HCT116 (cell line): ENCODE measurements around the gene PWWP2B. TPM values are rescaled to one million over a fixed set of nuclear protein-coding genes. Genes with fewer than 3 reads are reported as not detected.

Experiments
- ATAC-seq: fragments of 200-7000 bp; cut with Tn5 transposase; 2 replicates; pipeline ENCODE4 v1.9.1; 2020; ENCODE audit warnings: mild to moderate bottlenecking, moderate library complexity
- BruUV-seq: library from RNA; stranded (reverse); fragments of 400-500 nt; replicated peaks from 2 replicates; lab custom pipeline; 2021; lab: Mats Ljungman, UMichigan
- CTCF ChIA-PET: fragments of 300-600 bp; sonication (Branson Sonifier 250); formaldehyde crosslinking; loops from one replicate; lab custom pipeline; 2021; ENCODE audit warnings: antibody characterized with exemption; lab: Charles Lee
- POLR2A ChIA-PET: fragments of 300-600, 350-600 bp; sonication (Branson Sonifier 250); formaldehyde crosslinking; loops from one replicate; lab custom pipeline; 2021; ENCODE audit warnings: antibody characterized with exemption; lab: Charles Lee
- RAD21 ChIA-PET, 2 experiments: fragments of 300-600 bp; sonication (Branson Sonifier 250); formaldehyde crosslinking; loops; one replicate each; lab custom pipeline; 2023; ENCODE audit warnings: low total read pairs in 2 of 2; ENCODE audit not compliant: uncharacterized antibody in 2 of 2, unreplicated experiment in 2 of 2, low non-redundant PET in 1 of 2; lab: Charles Lee
- DNase-seq: peaks from one replicate; pipeline ENCODE4 v3.0.0-alpha.2; 2010; ENCODE audit warnings: low read depth, low spot score
- H2AFZ ChIP-seq: fragments of 200-600 bp; shearing (Covaris generic), sonication (generic); 2 replicates; pipeline ENCODE4 v1.6.1; 2017; ENCODE audit warnings: low read depth, mixed run types, mixed read lengths, antibody characterized with exemption, low read length; ENCODE audit not compliant: poor library complexity, severe bottlenecking
- H3K27ac ChIP-seq: 2 replicates; pipeline ENCODE4 v1.5.1; 2012; ENCODE audit warnings: low read depth, low read length
- H3K27me3 ChIP-seq: fragments of 200-600 bp; sonication (generic); 2 replicates; pipeline ENCODE4 v1.6.1; 2016; ENCODE audit warnings: mixed run types, low read length, mixed read lengths; ENCODE audit not compliant: insufficient read depth
- H3K36me3 ChIP-seq, 2 experiments: fragments of 200-500 bp in 1 of 2; fragments of 200-600 bp in 1 of 2; sonication (Bioruptor generic) in 1 of 2; sonication (generic) in 1 of 2; 2 replicates each; pipeline versions ENCODE4 v1.5.1 to v1.6.1; 2014 to 2016; ENCODE audit warnings: low read length in 2 of 2, inconsistent platforms in 1 of 2, mixed read lengths in 1 of 2, mixed run types in 1 of 2; ENCODE audit not compliant: insufficient read depth in 2 of 2, control insufficient read depth in 1 of 2
- H3K4me1 ChIP-seq, 2 experiments: fragments of 200-600 bp in 1 of 2; sonication (generic) in 1 of 2; 2 replicates each; pipeline versions ENCODE4 v1.5.1 to v1.6.1; 2012 to 2017; ENCODE audit warnings: low read length in 2 of 2, inconsistent platforms in 1 of 2, mild to moderate bottlenecking in 1 of 2, mixed read lengths in 1 of 2, mixed run types in 1 of 2, moderate library complexity in 1 of 2; ENCODE audit not compliant: insufficient read depth in 2 of 2, control insufficient read depth in 1 of 2
- H3K4me2 ChIP-seq: fragments of 200-600 bp; sonication (generic); 2 replicates; pipeline ENCODE4 v1.6.1; 2017; ENCODE audit warnings: mixed run types, low read length, mixed read lengths
- H3K4me3 ChIP-seq, 2 experiments: fragments of 200-600 bp in 1 of 2; sonication (generic) in 1 of 2; replicated peaks in 1 of 2; 2 replicates each; pipeline ENCODE4 v1.5.1; 2011 to 2016; ENCODE audit warnings: low read length in 2 of 2, control low read depth in 1 of 2, low read depth in 1 of 2, mild to moderate bottlenecking in 1 of 2, mixed read lengths in 1 of 2, mixed run types in 1 of 2
- H3K79me2 ChIP-seq: fragments of 200-600 bp; sonication (generic); 2 replicates; pipeline ENCODE4 v1.6.1; 2017; ENCODE audit warnings: mild to moderate bottlenecking, mixed run types, low read length, moderate library complexity, mixed read lengths; ENCODE audit not compliant: insufficient read depth
- H3K9ac ChIP-seq: fragments of 200-600 bp; sonication (generic); 2 replicates; pipeline ENCODE4 v1.6.1; 2016; ENCODE audit warnings: low read length, mixed read lengths
- H3K9me2 ChIP-seq: fragments of 200-600 bp; sonication (generic), shearing (Covaris generic); 2 replicates; pipeline ENCODE4 v1.6.1; 2017; ENCODE audit warnings: mixed run types, mild to moderate bottlenecking, moderate library complexity; ENCODE audit not compliant: insufficient read depth
- H3K9me3 ChIP-seq, 2 experiments: fragments of 200-500 bp in 1 of 2; fragments of 200-600 bp in 1 of 2; sonication (Bioruptor generic) in 1 of 2; sonication (generic) in 1 of 2; 2 replicates each; pipeline ENCODE4 v1.6.1; 2014 to 2017; ENCODE audit warnings: low read length in 2 of 2, mixed read lengths in 2 of 2, inconsistent platforms in 1 of 2, low read depth in 1 of 2, mild to moderate bottlenecking in 1 of 2, mixed run types in 1 of 2, moderate library complexity in 1 of 2; ENCODE audit not compliant: control insufficient read depth in 1 of 2, insufficient read depth in 1 of 2
- H4K20me1 ChIP-seq: fragments of 200-600 bp; sonication (generic), shearing (Covaris generic); 2 replicates; pipeline ENCODE4 v1.6.1; 2017; ENCODE audit warnings: mixed run types, mild to moderate bottlenecking, moderate library complexity; ENCODE audit not compliant: insufficient read depth
- CBX3 ChIP-seq: IDR thresholded peaks from 2 replicates; pipeline ENCODE4 v1.6.1; 2012; ENCODE audit warnings: low read depth
- CEBPB ChIP-seq: IDR thresholded peaks from 2 replicates; pipeline ENCODE4 v1.6.1; 2012; ENCODE audit warnings: low read depth
- CTCF ChIP-seq, 3 experiments: fragments of 200-600 bp in 1 of 3; sonication (generic) in 1 of 3; IDR thresholded peaks in 2 of 3; conservative IDR thresholded peaks in 1 of 3; 2 replicates each; pipeline ENCODE4 v1.5.1; 2012 to 2017; ENCODE audit warnings: low read depth in 2 of 3, low read length in 2 of 3, antibody characterized with exemption in 1 of 3, borderline replicate concordance in 1 of 3, control low read depth in 1 of 3, mild to moderate bottlenecking in 1 of 3, mixed read lengths in 1 of 3, mixed run types in 1 of 3, moderate library complexity in 1 of 3; ENCODE audit not compliant: insufficient read depth in 1 of 3
- EZH2 ChIP-seq: fragments of 200-600 bp; sonication (generic); IDR thresholded peaks from 2 replicates; pipeline ENCODE4 v1.6.1; 2017; ENCODE audit warnings: antibody characterized with exemption, mixed run types
- RAD21 ChIP-seq: IDR thresholded peaks from 2 replicates; pipeline ENCODE4 v1.6.1; 2012; ENCODE audit warnings: low read depth, mild to moderate bottlenecking
- SP1 ChIP-seq: IDR thresholded peaks from 2 replicates; pipeline ENCODE4 v1.6.1; 2012; ENCODE audit warnings: low read depth
- TCF7L2 ChIP-seq: IDR thresholded peaks from 2 replicates; pipeline ENCODE4 v1.7.0; 2011; ENCODE audit warnings: borderline replicate concordance, inconsistent platforms; ENCODE audit not compliant: insufficient read depth, insufficient read length; ENCODE audit errors: extremely low read depth
- YY1 ChIP-seq: IDR thresholded peaks from 2 replicates; pipeline ENCODE4 v1.6.1; 2011; ENCODE audit warnings: low read length, low read depth, moderate library complexity, mild to moderate bottlenecking; ENCODE audit not compliant: insufficient replicate concordance; ENCODE audit errors: extremely low read depth
- ZBTB33 ChIP-seq: IDR thresholded peaks from 2 replicates; pipeline ENCODE4 v1.6.1; 2011; ENCODE audit warnings: mild to moderate bottlenecking, low read length, moderate library complexity; ENCODE audit not compliant: insufficient replicate concordance; ENCODE audit errors: extremely low read depth
- intact Hi-C: fragments of 100-400 bp; cut with micrococcal nuclease; formaldehyde crosslinking; loops from 2 replicates; pipeline ENCODE4 v1.10.0; 2022
- total RNA-seq: library from RNA; stranded (reverse); gene quantifications from one replicate; pipeline ENCODE4 v1.2.1, GENCODE V29; 2021; ENCODE audit not compliant: unreplicated experiment

PWWP2B gene
- total RNA-seq, 1 experiment from 2014 or later: 13.9 TPM

DNA sequence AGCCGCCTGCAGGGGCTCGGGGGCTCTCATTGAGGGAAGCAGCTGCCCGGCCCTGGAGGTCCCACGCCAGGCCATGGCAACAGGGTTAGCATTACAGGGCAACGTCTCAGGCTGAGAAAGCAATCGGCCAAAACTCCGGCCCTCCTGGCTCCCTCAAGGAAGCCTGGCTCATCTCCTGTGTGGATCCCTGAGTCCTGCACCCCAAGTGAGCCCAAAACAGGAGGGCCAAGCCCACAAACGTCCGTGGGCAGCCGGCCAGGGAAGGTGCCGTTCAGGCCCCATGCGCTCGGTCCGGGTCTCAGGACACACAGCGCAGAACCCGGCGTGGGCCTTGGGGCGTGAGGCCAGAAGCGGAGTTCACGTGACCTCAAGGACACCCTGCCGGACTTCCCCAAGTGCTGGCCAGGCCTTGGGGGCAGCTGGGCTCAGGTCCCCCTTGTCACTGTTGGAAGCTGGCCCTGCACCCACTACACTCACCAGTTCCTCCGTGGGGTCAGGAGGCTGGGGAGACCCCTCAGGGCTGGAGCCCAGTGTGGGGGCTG, 8.0 kb upstream of the PWWP2B start:
- intact Hi-C loops: no loop called here
- no peak for DNase-seq
- H4K20me1 ChIP-seq: no peaks in the 10 kb centered on the region
- no peak overlapping the region for H3K9ac ChIP-seq
- H3K4me1 ChIP-seq: peaks cover 0 to 11% of the 10 kb centered on the region in 2 experiments; a peak in 1 of 4 replicates
- ChIA-PET POLR2A (no interaction called here), RAD21 (no interaction called here), CTCF (no interaction called here)
- ATAC-seq: peak; percentile 17; the same call in 1 of the 2 replicates
- no peak overlapping the region for H3K27ac ChIP-seq
- H3K79me2 ChIP-seq: no peaks in the 10 kb centered on the region
- H3K4me3 ChIP-seq: no peak overlapping the region
- no peaks in the 10 kb centered on the region for H3K9me2 ChIP-seq
- BruUV-seq: no TSS peak
- no peaks in the 10 kb centered on the region for H3K27me3 ChIP-seq
- no peak for TF ChIP-seq YY1
- TF ChIP-seq EZH2: no peak
- H3K36me3 ChIP-seq: no peaks in the 10 kb centered on the region
- H3K4me2 ChIP-seq: no peak overlapping the region
- H3K9me3 ChIP-seq: no peaks in the 10 kb centered on the region
- H2AFZ ChIP-seq: no peak overlapping the region

GRCh38 chr10:132389433-132390169, 7.4 kb upstream of the PWWP2B start:
- H3K9me3 ChIP-seq: no peaks in the 10 kb centered on the region
- no peaks in the 10 kb centered on the region for H4K20me1 ChIP-seq
- no peak overlapping the region for H2AFZ ChIP-seq
- H3K4me3 ChIP-seq: no peak overlapping the region
- no peaks in the 10 kb centered on the region for H3K36me3 ChIP-seq
- H3K27ac ChIP-seq: no peak overlapping the region
- ATAC-seq (0 out of 2 replicates have a peak, but pooled peaks have one; percentile 16), DNase-seq (no peak)
- RAD21 ChIA-PET: no interaction called here
- no peak overlapping the region for H3K4me2 ChIP-seq
- POLR2A ChIA-PET: no interaction called here
- H3K9ac ChIP-seq: no peak overlapping the region
- no peaks in the 10 kb centered on the region for H3K27me3 ChIP-seq
- intact Hi-C loops: no loop called here
- CTCF ChIA-PET: no interaction called here
- BruUV-seq: no TSS peak
- H3K4me1 ChIP-seq: peaks cover 0 to 11% of the 10 kb centered on the region in 2 experiments; a peak in 1 of 4 replicates
- H3K9me2 ChIP-seq: no peaks in the 10 kb centered on the region
- no peaks in the 10 kb centered on the region for H3K79me2 ChIP-seq
- TF ChIP-seq TCF7L2 (no peak), CTCF (IDR thresholded peaks at IDR 0.05 in 2 of 3, conservative IDR thresholded peaks at IDR 0.05 in 1 of 3; ENCODE audit: borderline replicate concordance in 1 of 3, insufficient read depth in 1 of 3, low read depth in 2 of 3, low read length in 2 of 3) (no peak), CBX3 (no peak), CEBPB (no peak), SP1 (no peak), RAD21 (no peak), ZBTB33 (no peak)
